HFFc6 (cell line): ENCODE measurements around the gene WDR81. TPM values are rescaled to one million over a fixed set of nuclear protein-coding genes. Genes with fewer than 3 reads are reported as not detected.

ENCODE experiments used
- DNase-seq: peaks from one replicate; pipeline ENCODE4 v3.0.0-alpha.2; 2018
- H3K27ac Mint-ChIP-seq: 2 replicates; pipeline ENCODE4 v1.8.0; 2020; ENCODE audit warnings: mild to moderate bottlenecking, mixed read lengths
- H3K27me3 Mint-ChIP-seq: 2 replicates; pipeline ENCODE4 v1.8.0; 2021; ENCODE audit warnings: mild to moderate bottlenecking, moderate library complexity, mixed read lengths; ENCODE audit not compliant: insufficient read depth
- H3K36me3 Mint-ChIP-seq: 2 replicates; pipeline ENCODE4 v1.8.0; 2021; ENCODE audit warnings: low read depth, mixed read lengths
- H3K4me1 Mint-ChIP-seq: 2 replicates; pipeline ENCODE4 v1.8.0; 2020; ENCODE audit warnings: low read depth, mixed read lengths
- H3K4me3 Mint-ChIP-seq: 2 replicates; pipeline ENCODE4 v1.8.0; 2020; ENCODE audit warnings: mild to moderate bottlenecking, moderate library complexity, mixed read lengths
- H3K9me3 Mint-ChIP-seq: 2 replicates; pipeline ENCODE4 v1.8.0; 2020; ENCODE audit warnings: mild to moderate bottlenecking, mixed read lengths
- CTCF ChIP-seq: fragments of 200-600 bp; sonication (generic); IDR thresholded peaks from 2 replicates; pipeline ENCODE4 v1.5.0; 2021; ENCODE audit warnings: antibody characterized with exemption, mild to moderate bottlenecking
- total RNA-seq, 6 experiments: library from RNA; stranded (reverse); fragmentation: NEBNext Ultra II Directional; extraction: Animal tissue kit (Norgen Biotek cat#: 25700); gene quantifications; 2 replicates in 1 of 6; 3 replicates in 5 of 6; pipeline ENCODE4 v1.2.3, GENCODE V29; 2021

The WDR81 gene
- total RNA-seq, 6 experiments from 2014 or later, result 12.5 to 18.1 (median 13.2) TPM

- Mint-ChIP-seq H3K4me1 (no peaks in the 10 kb centered on the region; the same call in 1 of the 2 replicates), H3K4me3 (no peak overlapping the region), H3K27me3 (0 out of 2 replicates have a peak, but pooled peaks cover 2% of the 10 kb centered on the region), H3K27ac (no peak overlapping the region), H3K36me3 (peaks cover 24% of the 10 kb centered on the region), H3K9me3 (no peaks in the 10 kb centered on the region)
- DNase-seq, result no peak
- no peak for TF ChIP-seq CTCF
Measured at GRCh38 chr17:1773696-1774181, 49.2 kb downstream of the WDR81 start.

GRCh38 chr17:1774390-1775176, 50.1 kb downstream of the WDR81 start:
- Mint-ChIP-seq H3K36me3 (peaks cover 24% of the 10 kb centered on the region), H3K4me1 (peaks cover 6% of the 10 kb centered on the region), H3K4me3 (no peak overlapping the region), H3K27me3 (0 out of 2 replicates have a peak, but pooled peaks cover 2% of the 10 kb centered on the region), H3K9me3 (no peaks in the 10 kb centered on the region), H3K27ac (no peak overlapping the region)
- no peak for TF ChIP-seq CTCF
- DNase-seq, result no peak

- Mint-ChIP-seq H3K27me3 (0 out of 2 replicates have a peak, but pooled peaks cover 2% of the 10 kb centered on the region), H3K4me3 (no peak overlapping the region), H3K27ac (no peak overlapping the region), H3K9me3 (no peaks in the 10 kb centered on the region), H3K36me3 (peaks cover 26% of the 10 kb centered on the region), H3K4me1 (peaks cover 16% of the 10 kb centered on the region)
- DNase-seq, result no peak
- no peak for TF ChIP-seq CTCF
Measured at GRCh38 chr17:1776328-1776727, 51.8 kb downstream of the WDR81 start.

- DNase-seq, result no peak
- Mint-ChIP-seq H3K4me1 (peaks cover 16% of the 10 kb centered on the region), H3K27me3 (0 out of 2 replicates have a peak, but pooled peaks cover 2% of the 10 kb centered on the region)
Measured at GRCh38 chr17:1776857-1777256, 52.4 kb downstream of the WDR81 start.

GRCh38 chr17:1779571-1780131, 55.1 kb downstream of the WDR81 start:
- no peak for TF ChIP-seq CTCF
- H3K36me3 Mint-ChIP-seq, result peaks cover 41% of the 10 kb centered on the region
- peak overlapping the region; percentile 87 for H3K27ac Mint-ChIP-seq
- H3K27me3 Mint-ChIP-seq, result no peaks in the 10 kb centered on the region
- H3K4me1 Mint-ChIP-seq, result peaks cover 27% of the 10 kb centered on the region
- H3K4me3 Mint-ChIP-seq, result peak overlapping the region; percentile 77
- DNase-seq, result peak; percentile 91
- no peaks in the 10 kb centered on the region for H3K9me3 Mint-ChIP-seq

More at GRCh38 chr17:1776857-1777256, 52.4 kb downstream of the WDR81 start:
- Mint-ChIP-seq H3K36me3 (peaks cover 31% of the 10 kb centered on the region), H3K4me3 (no peak overlapping the region), H3K27ac (no peak overlapping the region), H3K9me3 (no peaks in the 10 kb centered on the region)
- TF ChIP-seq CTCF, result no peak
